GM19468 (cell line): ENCODE results near the gene ASTE1.

Experiments used
- ATAC-seq: cut with Tn5 transposase; IDR thresholded peaks from one replicate; pipeline ENCODE4 v1.9.1; 2021; ENCODE audit warnings: mild to moderate bottlenecking, moderate library complexity, moderate number of reproducible peaks; ENCODE audit not compliant: unreplicated experiment; ENCODE audit errors: extremely low read depth

Gene ASTE1

GRCh38 chr3:130963878-130964277 lies 62.7 kb downstream of the ASTE1 start:
- ATAC-seq: no peak
